Measurements from ENCODE around the gene APOC1. TPM values are rescaled to one million over a fixed set of nuclear protein-coding genes. Genes with fewer than 3 reads are reported as not detected.

APOC1 gene
- total and polyA plus RNA-seq, 9 donors: 14.4 to 625 (median 47.4) TPM

GRCh38 chr19:44954278-44954648 is 39.9 kb downstream of the APOC1 start:
- Histone ChIP-seq H3K4me1 (ENCODE audit: insufficient read depth) (peaks cover 13% of the 10 kb centered on the region), H3K36me3 (no peaks in the 10 kb centered on the region), H3K4me3 (peak overlapping the region; percentile 65), H3K27me3 (no peaks in the 10 kb centered on the region), H3K9me3 (no peaks in the 10 kb centered on the region), H3K27ac (peak overlapping the region; percentile 81 to 85)
- WGBS, 3 donors: 17 to 24% (median 23%) methylated on average over 13 of the region's 13 CpGs
- no peak for DNase-seq
- no peak for TF ChIP-seq EP300 (IDR thresholded peaks at IDR 0.05)
- TF ChIP-seq POLR2A (IDR thresholded peaks at IDR 0.05): no peak
- TF ChIP-seq CTCF (IDR thresholded peaks at IDR 0.05): no peak
- intact Hi-C loops (cut with DNase I): loop anchor here in 2 of 4 donors (5.0 kb wide), 1 partner anchor 52 kb away; no protein-coding TSS in a partner anchor

- Histone ChIP-seq H3K27me3 (no peaks in the 10 kb centered on the region), H3K9me3 (no peaks in the 10 kb centered on the region), H3K36me3 (no peaks in the 10 kb centered on the region), H3K27ac (peak within 1 kb of the TSS; percentile 81 to 85), H3K4me1 (ENCODE audit: insufficient read depth) (peaks cover 13% of the 10 kb centered on the region), H3K4me3 (peak within 1 kb of the TSS; percentile 65)
- DNase-seq: peak; percentile 96 to 98 (median 97)
- peak; percentile 77 for TF ChIP-seq POLR2A (IDR thresholded peaks at IDR 0.05)
- TF ChIP-seq CTCF (IDR thresholded peaks at IDR 0.05): peak in 2 of 3 donors; percentile 47 to 57
- no peak for TF ChIP-seq EP300 (IDR thresholded peaks at IDR 0.05)
- intact Hi-C loops (cut with DNase I): loop anchor here in 2 of 4 donors (5.0 kb wide), 1 partner anchor 53 kb away; no protein-coding TSS in a partner anchor
- WGBS, 3 donors: 0% methylated on average over 55 to 65 of the region's 65 CpGs
Observed at GRCh38 chr19:44954649-44955504, 40.5 kb downstream of the APOC1 start, which contains the start of gene CLPTM1. Gene CLPTM1 (plus strand): TSS chr19:44955380. CDS start chr19:44955396, 16 bp downstream.

GRCh38 chr19:44955505-44956439 is 41.4 kb downstream of the APOC1 start:
- H3K9me3 ChIP-seq: no peaks in the 10 kb centered on the region
- peaks cover 13% of the 10 kb centered on the region for H3K4me1 ChIP-seq (ENCODE audit: insufficient read depth)
- H3K4me3 ChIP-seq: peak overlapping the region; percentile 65
- intact Hi-C loops (cut with DNase I): no loop called here
- 1 to 3% (median 2%) methylated on average over 26 to 40 of the region's 40 CpGs for WGBS, 3 donors
- H3K27ac ChIP-seq: peak overlapping the region; percentile 52 to 81
- H3K36me3 ChIP-seq: no peaks in the 10 kb centered on the region
- DNase-seq: no peak
- TF ChIP-seq POLR2A (IDR thresholded peaks at IDR 0.05) (no peak), EP300 (IDR thresholded peaks at IDR 0.05) (no peak), CTCF (IDR thresholded peaks at IDR 0.05) (no peak)
- H3K27me3 ChIP-seq: no peaks in the 10 kb centered on the region

- TF ChIP-seq POLR2A (IDR thresholded peaks at IDR 0.05) (no peak), EP300 (IDR thresholded peaks at IDR 0.05) (no peak), CTCF (IDR thresholded peaks at IDR 0.05) (no peak)
- Histone ChIP-seq H3K4me3 (no peak overlapping the region), H3K4me1 (ENCODE audit: insufficient read depth) (peaks cover 11% of the 10 kb centered on the region), H3K27me3 (no peaks in the 10 kb centered on the region), H3K27ac (no peak overlapping the region), H3K36me3 (no peaks in the 10 kb centered on the region), H3K9me3 (no peaks in the 10 kb centered on the region)
- intact Hi-C loops (cut with DNase I): no loop called here
- WGBS, 3 donors: 67 to 72% (median 68%) methylated on average over 7 of the region's 7 CpGs
- DNase-seq: no peak
Observed at GRCh38 chr19:44957526-44957925, 43.1 kb downstream of the APOC1 start.

Measured in ovary (tissue), 9 donors.